Body of pancreas (tissue), 4 donors: ENCODE data around the gene M1AP. TPM values are rescaled to one million over a fixed set of nuclear protein-coding genes. Genes with fewer than 3 reads are reported as not detected.

Experiments used
- ATAC-seq: fragments of 150-250 bp; one replicate; pipeline ENCODE4 v1.9.1; 2016
- DNase-seq, 4 donors: peaks; one replicate each; pipeline ENCODE4 v3.0.0-alpha.2; 2019
- H3K27ac ChIP-seq, 4 donors: fragments of 200-600 bp; sonication (generic); 1 replicate in 3 of 4; 2 replicates in 1 of 4; pipeline versions ENCODE4 v1.5.1 to v1.6.1; 2016 to 2019; ENCODE audit warnings: mild to moderate bottlenecking in 1 of 4, mixed read lengths in 1 of 4, moderate library complexity in 1 of 4
- H3K27me3 ChIP-seq, 2 donors: fragments of 200-600 bp; sonication (generic); one replicate each; pipeline ENCODE4 v1.6.0; 2016; ENCODE audit warnings: mild to moderate bottlenecking in 1 of 2
- H3K36me3 ChIP-seq, 2 donors: fragments of 200-600 bp; sonication (generic); replicated peaks in 1 of 2; 2 replicates each; pipeline ENCODE4 v1.5.1; 2016; ENCODE audit warnings: low read depth in 2 of 2; ENCODE audit not compliant: insufficient read depth in 1 of 2
- H3K4me1 ChIP-seq: fragments of 200-600 bp; sonication (generic); one replicate; pipeline ENCODE4 v1.6.0; 2016
- H3K4me3 ChIP-seq, 2 donors: fragments of 200-600 bp; sonication (generic); 1 replicate in 1 of 2; 2 replicates in 1 of 2; pipeline ENCODE4 v1.5.1; 2016 to 2019
- H3K9me3 ChIP-seq, 3 donors: fragments of 200-600 bp; sonication (generic); 1 replicate in 2 of 3; 2 replicates in 1 of 3; pipeline ENCODE4 v1.5.1; 2016
- CTCF ChIP-seq, 7 experiments: fragments of 450-650 bp in 4 of 7; fragments of 200-600 bp in 3 of 7; sonication (generic) in 3 of 7; IDR thresholded peaks; one replicate each; pipeline ENCODE4 v1.5.1; 2016 to 2019; ENCODE audit warnings: antibody characterized with exemption in 7 of 7
- POLR2A ChIP-seq, 3 donors: fragments of 450-650 bp; IDR thresholded peaks; one replicate each; pipeline ENCODE4 v1.6.1; 2016; ENCODE audit warnings: antibody characterized with exemption in 3 of 3, mild to moderate bottlenecking in 2 of 3
- WGBS, 2 donors: methylation state at CpG; one replicate each; pipeline ENCODE4 v1.1.5; 2017; 5-methylcytosine and 5-hydroxymethylcytosine counted together
- intact Hi-C: fragments of 100-400 bp; cut with DNase I; formaldehyde crosslinking; loops from one replicate; pipeline ENCODE4 v1.15.1; 2023
- total RNA-seq, 2 donors: library from RNA; depleted of rRNA; stranded (reverse); fragments of >200 nt; gene quantifications; one replicate each; pipeline ENCODE4 v1.1.0, GENCODE V29; 2016

Gene M1AP
- total RNA-seq, 2 donors from 2014 or later, result not detected

- Histone ChIP-seq H3K4me3 (no peak overlapping the region), H3K36me3 (no peaks in the 10 kb centered on the region), H3K27me3 (no peaks in the 10 kb centered on the region), H3K9me3 (no peaks in the 10 kb centered on the region), H3K4me1 (no peaks in the 10 kb centered on the region), H3K27ac (no peak overlapping the region)
- no peak for DNase-seq
- ATAC-seq, result no peak
- TF ChIP-seq CTCF (IDR thresholded peaks at IDR 0.05) (no peak), POLR2A (IDR thresholded peaks at IDR 0.05) (no peak)
- 42 to 60% methylated on average over 7 of the region's 7 CpGs for WGBS, 2 donors
- intact Hi-C loops, result no loop called here
Observed at GRCh38 chr2:74573747-74574562, 74.2 kb downstream of the M1AP start.

- 56 to 70% methylated on average over 3 of the region's 3 CpGs for WGBS, 2 donors
- intact Hi-C loops, result no loop called here
- Histone ChIP-seq H3K4me1 (no peaks in the 10 kb centered on the region), H3K27me3 (no peaks in the 10 kb centered on the region), H3K4me3 (no peak overlapping the region), H3K27ac (no peak overlapping the region), H3K9me3 (no peaks in the 10 kb centered on the region), H3K36me3 (no peaks in the 10 kb centered on the region)
- TF ChIP-seq POLR2A (IDR thresholded peaks at IDR 0.05) (no peak), CTCF (IDR thresholded peaks at IDR 0.05) (no peak)
- DNase-seq (no peak), ATAC-seq (no peak)
Observed at GRCh38 chr2:74572178-74572925, 75.8 kb downstream of the M1AP start.

- no peak overlapping the region for H3K27ac ChIP-seq
- H3K36me3 ChIP-seq, result no peaks in the 10 kb centered on the region
- intact Hi-C loops, result no loop called here
- H3K27me3 ChIP-seq, result no peaks in the 10 kb centered on the region
- no peaks in the 10 kb centered on the region for H3K9me3 ChIP-seq
- 77 to 92% methylated on average over 1 of the region's 1 CpG for WGBS, 2 donors
- no peak overlapping the region for H3K4me3 ChIP-seq
- DNase-seq, result no peak
- no peak for TF ChIP-seq CTCF (IDR thresholded peaks at IDR 0.05)
- TF ChIP-seq POLR2A (IDR thresholded peaks at IDR 0.05), result no peak
- no peaks in the 10 kb centered on the region for H3K4me1 ChIP-seq
- no peak for ATAC-seq
Observed at GRCh38 chr2:74571058-74571457, 77.1 kb downstream of the M1AP start.

GRCh38 chr2:74569686-74570085, 78.4 kb downstream of the M1AP start:
- WGBS, 2 donors, result 61 to 81% methylated on average over 1 of the region's 1 CpG
- Histone ChIP-seq H3K9me3 (no peaks in the 10 kb centered on the region), H3K36me3 (no peaks in the 10 kb centered on the region), H3K27me3 (no peaks in the 10 kb centered on the region), H3K4me3 (no peak overlapping the region), H3K27ac (no peak overlapping the region), H3K4me1 (no peaks in the 10 kb centered on the region)
- DNase-seq (no peak), ATAC-seq (no peak)
- intact Hi-C loops, result no loop called here
- TF ChIP-seq POLR2A (IDR thresholded peaks at IDR 0.05) (no peak), CTCF (IDR thresholded peaks at IDR 0.05) (no peak)
